CD4-positive, alpha-beta T cell treated with Interleukin-12 subunit alpha and Interleukin-12 subunit beta, for 1 hour (primary cell): ENCODE data around the gene HNRNPDL.
A peak's percentile ranks its signal among the peaks of the same experiment; 100 is the strongest.
"Not testable (repeated sequence)": the region's sequence is repeated elsewhere in the genome, so short reads cannot be mapped to it uniquely, and the experiment has no call there.

Experiments used
- DNase-seq: peaks from one replicate; pipeline ENCODE4 v3.0.0-alpha.2; 2020

HNRNPDL gene

GRCh38 chr4:82430193-82430963 is at the start of gene HNRNPDL, which contains the start of gene ENOPH1:
Gene HNRNPDL, minus strand, starts transcription at chr4:82430462. Its CDS starts 772 bp downstream, at chr4:82429690.
Gene ENOPH1, plus strand, starts transcription at chr4:82430590. Its CDS starts 240 bp downstream, at chr4:82430830.
- DNase-seq: peak; percentile 94

GRCh38 chr4:82479562-82479961 is 49.3 kb upstream of the HNRNPDL start:
- DNase-seq: no peak

GRCh38 chr4:82477469-82477868 is 47.2 kb upstream of the HNRNPDL start:
- not testable (repeated sequence) for DNase-seq

- DNase-seq: not testable (repeated sequence)
These were observed 45.7 kb upstream of the HNRNPDL start for GRCh38 chr4:82475931-82476330.

GRCh38 chr4:82473621-82474164 is 43.4 kb upstream of the HNRNPDL start:
- DNase-seq: no peak

GRCh38 chr4:82473080-82473479 is 42.8 kb upstream of the HNRNPDL start:
- DNase-seq: not testable (repeated sequence)

GRCh38 chr4:82469791-82470345 is 39.6 kb upstream of the HNRNPDL start:
- DNase-seq: no peak

GRCh38 chr4:82467471-82467870 is 37.2 kb upstream of the HNRNPDL start:
- no peak for DNase-seq

- DNase-seq: no peak
These were observed 33.0 kb upstream of the HNRNPDL start for GRCh38 chr4:82463221-82463620.

- DNase-seq: peak; percentile 84
These were observed 32.2 kb upstream of the HNRNPDL start for GRCh38 chr4:82462415-82462831.

- no peak for DNase-seq
These were observed 31.4 kb upstream of the HNRNPDL start for GRCh38 chr4:82461710-82462109.

- no peak for DNase-seq
These were observed 28.5 kb upstream of the HNRNPDL start for GRCh38 chr4:82458729-82459128.

- DNase-seq: no peak
These were observed 27.0 kb upstream of the HNRNPDL start for GRCh38 chr4:82457266-82457665.

- DNase-seq: no peak
These were observed 21.8 kb upstream of the HNRNPDL start for GRCh38 chr4:82452026-82452425.

- DNase-seq: no peak
These were observed 20.9 kb upstream of the HNRNPDL start for GRCh38 chr4:82450966-82451755.

- no peak for DNase-seq
These were observed 17.6 kb upstream of the HNRNPDL start for GRCh38 chr4:82447886-82448285.

- DNase-seq: no peak
These were observed 8.8 kb upstream of the HNRNPDL start for GRCh38 chr4:82439088-82439487.

GRCh38 chr4:82437285-82438005 is 7.2 kb upstream of the HNRNPDL start:
- DNase-seq: no peak

GRCh38 chr4:82436780-82437179 is 6.5 kb upstream of the HNRNPDL start:
- no peak for DNase-seq

GRCh38 chr4:82436130-82436529 is 5.9 kb upstream of the HNRNPDL start:
- no peak for DNase-seq

- no peak for DNase-seq
These were observed 4.7 kb upstream of the HNRNPDL start for GRCh38 chr4:82434949-82435348.

- no peak for DNase-seq
These were observed 3.5 kb upstream of the HNRNPDL start for GRCh38 chr4:82433791-82434190.

GRCh38 chr4:82432596-82432995 is 2.3 kb upstream of the HNRNPDL start:
- DNase-seq: no peak
